ENCODE data around the gene LRBA.

- TF ChIP-seq CTCF (IDR thresholded peaks at IDR 0.05 in 4 of 5, conservative IDR thresholded peaks at IDR 0.05 in 1 of 5) (no peak), POLR2A (IDR thresholded peaks at IDR 0.05) (no peak)
These were observed 67.0 kb downstream of the LRBA start for GRCh38 chr4:150948074-150948473.

Measured in gastrocnemius medialis (tissue), 4 donors.